ENCODE measurements around the gene CMSS1. TPM values are rescaled to one million over a fixed set of nuclear protein-coding genes. Genes with fewer than 3 reads are reported as not detected.

The CMSS1 gene
- total RNA-seq, 1 experiment from 2014 or later, result 86.3 TPM

DNA sequence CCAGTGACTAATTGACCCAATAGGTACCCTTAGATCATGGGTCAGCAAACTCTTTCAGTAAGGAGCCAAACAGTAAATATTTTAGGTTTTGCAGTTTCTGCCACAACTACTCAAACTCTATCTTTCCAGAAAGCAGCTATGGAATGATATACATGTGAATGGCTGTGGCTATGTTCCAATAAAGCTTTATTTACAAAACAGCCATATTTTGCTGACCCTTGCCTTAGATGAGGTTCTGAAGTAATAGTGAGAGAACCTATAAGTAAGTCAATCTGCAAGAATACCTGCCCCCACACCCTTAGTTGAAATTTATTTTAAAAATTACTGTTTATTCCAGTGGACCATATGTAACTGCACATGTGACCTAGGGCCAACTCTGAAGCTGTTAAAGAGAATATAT, 134.0 kb downstream of the CMSS1 start:
- ChIA-PET POLR2A (no interaction called here), CTCF (no interaction called here)
- DNase-seq (ENCODE audit: low read depth, low spot score) (no peak), ATAC-seq (no peak)
- Histone ChIP-seq H3K4me3 (ENCODE audit: low read depth in 2 of 2, low read length in 2 of 2) (no peak overlapping the region), H3K4me1 (ENCODE audit: control insufficient read depth, insufficient read depth, low read length) (peaks cover 5% of the 10 kb centered on the region; the same call in 1 of the 2 replicates), H3K27ac (ENCODE audit: low read length) (no peak overlapping the region), H3K27me3 (ENCODE audit: control insufficient read depth, insufficient read depth, low read length) (no peaks in the 10 kb centered on the region), H3K36me3 (ENCODE audit: control insufficient read depth, insufficient read depth, low read length) (no peaks in the 10 kb centered on the region), H3K9me3 (ENCODE audit: control insufficient read depth, insufficient read depth, low read depth, low read length) (no peaks in the 10 kb centered on the region)
- in situ Hi-C loops (cut with HindIII; ENCODE audit: low pct_unique_long_range_greater_than_20kb, low sequenced_read_pairs) (no loop called here), intact Hi-C loops (cut with micrococcal nuclease; ENCODE audit: unreplicated experiment) (no loop called here)
- no TSS peak for BruUV-seq (replicated peaks)
- TF ChIP-seq SIN3A (IDR thresholded peaks at IDR 0.05; ENCODE audit: borderline replicate concordance, insufficient read depth, low read depth, low read length) (no peak), POLR2AphosphoS5 (IDR thresholded peaks at IDR 0.05; ENCODE audit: low read depth, low read length) (no peak)
- TF ChIP-seq, protein P1, sequence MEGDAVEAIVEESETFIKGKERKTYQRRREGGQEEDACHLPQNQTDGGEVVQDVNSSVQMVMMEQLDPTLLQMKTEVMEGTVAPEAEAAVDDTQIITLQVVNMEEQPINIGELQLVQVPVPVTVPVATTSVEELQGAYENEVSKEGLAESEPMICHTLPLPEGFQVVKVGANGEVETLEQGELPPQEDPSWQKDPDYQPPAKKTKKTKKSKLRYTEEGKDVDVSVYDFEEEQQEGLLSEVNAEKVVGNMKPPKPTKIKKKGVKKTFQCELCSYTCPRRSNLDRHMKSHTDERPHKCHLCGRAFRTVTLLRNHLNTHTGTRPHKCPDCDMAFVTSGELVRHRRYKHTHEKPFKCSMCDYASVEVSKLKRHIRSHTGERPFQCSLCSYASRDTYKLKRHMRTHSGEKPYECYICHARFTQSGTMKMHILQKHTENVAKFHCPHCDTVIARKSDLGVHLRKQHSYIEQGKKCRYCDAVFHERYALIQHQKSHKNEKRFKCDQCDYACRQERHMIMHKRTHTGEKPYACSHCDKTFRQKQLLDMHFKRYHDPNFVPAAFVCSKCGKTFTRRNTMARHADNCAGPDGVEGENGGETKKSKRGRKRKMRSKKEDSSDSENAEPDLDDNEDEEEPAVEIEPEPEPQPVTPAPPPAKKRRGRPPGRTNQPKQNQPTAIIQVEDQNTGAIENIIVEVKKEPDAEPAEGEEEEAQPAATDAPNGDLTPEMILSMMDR (IDR thresholded peaks at IDR 0.05), result no peak
- TF ChIP-seq, protein P2, sequence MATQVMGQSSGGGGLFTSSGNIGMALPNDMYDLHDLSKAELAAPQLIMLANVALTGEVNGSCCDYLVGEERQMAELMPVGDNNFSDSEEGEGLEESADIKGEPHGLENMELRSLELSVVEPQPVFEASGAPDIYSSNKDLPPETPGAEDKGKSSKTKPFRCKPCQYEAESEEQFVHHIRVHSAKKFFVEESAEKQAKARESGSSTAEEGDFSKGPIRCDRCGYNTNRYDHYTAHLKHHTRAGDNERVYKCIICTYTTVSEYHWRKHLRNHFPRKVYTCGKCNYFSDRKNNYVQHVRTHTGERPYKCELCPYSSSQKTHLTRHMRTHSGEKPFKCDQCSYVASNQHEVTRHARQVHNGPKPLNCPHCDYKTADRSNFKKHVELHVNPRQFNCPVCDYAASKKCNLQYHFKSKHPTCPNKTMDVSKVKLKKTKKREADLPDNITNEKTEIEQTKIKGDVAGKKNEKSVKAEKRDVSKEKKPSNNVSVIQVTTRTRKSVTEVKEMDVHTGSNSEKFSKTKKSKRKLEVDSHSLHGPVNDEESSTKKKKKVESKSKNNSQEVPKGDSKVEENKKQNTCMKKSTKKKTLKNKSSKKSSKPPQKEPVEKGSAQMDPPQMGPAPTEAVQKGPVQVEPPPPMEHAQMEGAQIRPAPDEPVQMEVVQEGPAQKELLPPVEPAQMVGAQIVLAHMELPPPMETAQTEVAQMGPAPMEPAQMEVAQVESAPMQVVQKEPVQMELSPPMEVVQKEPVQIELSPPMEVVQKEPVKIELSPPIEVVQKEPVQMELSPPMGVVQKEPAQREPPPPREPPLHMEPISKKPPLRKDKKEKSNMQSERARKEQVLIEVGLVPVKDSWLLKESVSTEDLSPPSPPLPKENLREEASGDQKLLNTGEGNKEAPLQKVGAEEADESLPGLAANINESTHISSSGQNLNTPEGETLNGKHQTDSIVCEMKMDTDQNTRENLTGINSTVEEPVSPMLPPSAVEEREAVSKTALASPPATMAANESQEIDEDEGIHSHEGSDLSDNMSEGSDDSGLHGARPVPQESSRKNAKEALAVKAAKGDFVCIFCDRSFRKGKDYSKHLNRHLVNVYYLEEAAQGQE (IDR thresholded peaks at IDR 0.05; ENCODE audit: insufficient read depth in 1 of 2, low read depth in 2 of 2, low read length in 1 of 2), result no peak

DNA sequence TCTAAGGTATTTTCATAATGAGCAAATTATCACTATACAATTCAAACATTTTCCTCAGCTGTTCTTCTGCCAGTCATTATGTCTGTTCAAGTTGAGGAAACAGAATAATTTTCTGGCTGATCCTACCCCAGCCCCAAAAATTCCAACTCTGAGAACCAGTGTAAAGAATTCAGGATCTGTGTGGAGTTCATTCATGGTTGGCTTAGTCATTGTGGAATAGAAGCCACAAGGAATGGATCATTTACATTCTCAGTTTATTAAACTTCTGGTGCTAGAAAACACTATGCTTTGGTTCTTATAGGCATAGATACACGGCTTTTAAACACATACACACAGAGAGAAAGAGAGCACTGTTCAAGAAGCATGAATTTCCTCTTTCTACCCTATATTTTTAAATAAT, 134.6 kb downstream of the CMSS1 start:
- in situ Hi-C loops (cut with HindIII; ENCODE audit: low pct_unique_long_range_greater_than_20kb, low sequenced_read_pairs), result no loop called here
- DNase-seq (ENCODE audit: low read depth, low spot score) (no peak), ATAC-seq (no peak)
- no peak overlapping the region for H3K4me3 ChIP-seq (ENCODE audit: low read depth in 2 of 2, low read length in 2 of 2)
- H3K9me3 ChIP-seq (ENCODE audit: control insufficient read depth, insufficient read depth, low read depth, low read length), result no peaks in the 10 kb centered on the region
- peaks cover 5% of the 10 kb centered on the region; the same call in 1 of the 2 replicates for H3K4me1 ChIP-seq (ENCODE audit: control insufficient read depth, insufficient read depth, low read length)
- intact Hi-C loops (cut with micrococcal nuclease; ENCODE audit: unreplicated experiment), result no loop called here
- no peaks in the 10 kb centered on the region for H3K36me3 ChIP-seq (ENCODE audit: control insufficient read depth, insufficient read depth, low read length)
- POLR2A ChIA-PET, result no interaction called here
- no peaks in the 10 kb centered on the region for H3K27me3 ChIP-seq (ENCODE audit: control insufficient read depth, insufficient read depth, low read length)
- TF ChIP-seq, protein P1 (IDR thresholded peaks at IDR 0.05), result no peak
- no peak for TF ChIP-seq POLR2AphosphoS5 (IDR thresholded peaks at IDR 0.05; ENCODE audit: low read depth, low read length)
- TF ChIP-seq, protein P2 (IDR thresholded peaks at IDR 0.05; ENCODE audit: insufficient read depth in 1 of 2, low read depth in 2 of 2, low read length in 1 of 2), result no peak
- TF ChIP-seq SIN3A (IDR thresholded peaks at IDR 0.05; ENCODE audit: borderline replicate concordance, insufficient read depth, low read depth, low read length), result no peak
- TF ChIP-seq TCF7L2 (IDR thresholded peaks at IDR 0.05; ENCODE audit: low read depth, low read length), result no peak
- H3K27ac ChIP-seq (ENCODE audit: low read length), result no peak overlapping the region
- BruUV-seq (replicated peaks), result no TSS peak
- CTCF ChIA-PET, result interaction anchor here (0.6 kb wide), 1 partner anchor 51 kb away, joined by 5 read pairs; no protein-coding TSS in a partner anchor
